PC-3 (cell line): ENCODE data around the gene NMNAT2.

Source experiments
- EZH2 ChIP-seq: fragments of 300-600 bp; sonication (generic); IDR thresholded peaks from one replicate; pipeline ENCODE4 v1.6.1; 2017; ENCODE audit warnings: antibody characterized with exemption, mild to moderate bottlenecking, low read length; ENCODE audit not compliant: unreplicated experiment
- TF ChIP-seq, protein P1 (sequence below): fragments of 300-600 bp; sonication (generic); conservative IDR thresholded peaks from 2 replicates; pipeline ENCODE4 v1.5.1; 2017; ENCODE audit warnings: antibody characterized with exemption, low read depth, mild to moderate bottlenecking, low read length

DNA sequence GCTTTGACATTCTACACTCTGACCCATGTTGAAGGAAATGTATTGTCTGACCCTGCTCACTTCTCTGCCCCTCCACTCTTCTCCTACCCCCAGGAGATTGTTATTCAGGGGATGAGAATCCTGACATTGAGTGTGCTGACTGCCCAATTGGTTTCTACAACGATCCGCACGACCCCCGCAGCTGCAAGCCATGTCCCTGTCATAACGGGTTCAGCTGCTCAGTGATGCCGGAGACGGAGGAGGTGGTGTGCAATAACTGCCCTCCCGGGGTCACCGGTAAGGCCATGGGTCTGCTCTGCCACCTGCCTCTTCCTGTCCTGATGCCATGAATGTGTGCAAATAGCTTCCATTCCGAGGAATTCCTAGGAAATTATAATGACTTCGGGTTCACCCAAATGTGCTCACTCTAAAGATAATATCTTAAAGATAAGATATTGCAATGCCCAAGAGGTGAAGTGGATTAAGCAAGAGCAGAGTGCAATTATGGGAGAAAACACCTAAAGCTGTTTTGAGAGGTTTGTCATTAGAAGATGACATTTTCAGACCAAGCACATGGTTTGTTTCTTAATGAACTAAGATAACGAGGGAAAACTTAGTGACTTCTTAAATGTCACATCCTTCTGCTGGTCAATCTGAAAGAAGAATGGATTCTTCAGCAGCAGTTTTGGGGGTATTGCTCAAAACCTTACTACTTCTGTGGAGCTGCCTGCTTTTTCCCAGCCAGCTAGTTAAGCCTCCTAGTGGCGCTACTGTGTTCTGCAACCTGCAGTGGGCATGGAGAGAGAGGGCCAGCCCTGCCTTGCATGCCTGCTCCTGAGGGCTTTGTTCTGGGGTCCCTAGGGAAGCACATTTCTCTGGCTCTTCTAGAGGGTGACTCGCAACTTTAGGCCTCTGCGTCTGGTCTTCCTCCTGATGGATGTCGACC is 190.5 kb downstream of the NMNAT2 start:
- TF ChIP-seq, protein P1, sequence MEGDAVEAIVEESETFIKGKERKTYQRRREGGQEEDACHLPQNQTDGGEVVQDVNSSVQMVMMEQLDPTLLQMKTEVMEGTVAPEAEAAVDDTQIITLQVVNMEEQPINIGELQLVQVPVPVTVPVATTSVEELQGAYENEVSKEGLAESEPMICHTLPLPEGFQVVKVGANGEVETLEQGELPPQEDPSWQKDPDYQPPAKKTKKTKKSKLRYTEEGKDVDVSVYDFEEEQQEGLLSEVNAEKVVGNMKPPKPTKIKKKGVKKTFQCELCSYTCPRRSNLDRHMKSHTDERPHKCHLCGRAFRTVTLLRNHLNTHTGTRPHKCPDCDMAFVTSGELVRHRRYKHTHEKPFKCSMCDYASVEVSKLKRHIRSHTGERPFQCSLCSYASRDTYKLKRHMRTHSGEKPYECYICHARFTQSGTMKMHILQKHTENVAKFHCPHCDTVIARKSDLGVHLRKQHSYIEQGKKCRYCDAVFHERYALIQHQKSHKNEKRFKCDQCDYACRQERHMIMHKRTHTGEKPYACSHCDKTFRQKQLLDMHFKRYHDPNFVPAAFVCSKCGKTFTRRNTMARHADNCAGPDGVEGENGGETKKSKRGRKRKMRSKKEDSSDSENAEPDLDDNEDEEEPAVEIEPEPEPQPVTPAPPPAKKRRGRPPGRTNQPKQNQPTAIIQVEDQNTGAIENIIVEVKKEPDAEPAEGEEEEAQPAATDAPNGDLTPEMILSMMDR: peak; percentile 70
- no peak for TF ChIP-seq EZH2
